SIG-M5 (cell line): ENCODE results near the gene RNH1.
A peak's percentile ranks its signal among the peaks of the same experiment; 100 is the strongest.

Source experiments
- DNase-seq: peaks from one replicate; lab custom pipeline; 2025; lab: John Stamatoyannopoulos, UW

The RNH1 gene

GRCh38 chr11:457111-457760, 49.8 kb downstream of the RNH1 start:
- no peak for DNase-seq

GRCh38 chr11:456533-456932, 50.5 kb downstream of the RNH1 start:
- DNase-seq, result no peak

- no peak for DNase-seq
Measured at GRCh38 chr11:455566-456147, 51.4 kb downstream of the RNH1 start.

GRCh38 chr11:454801-455565, 52.1 kb downstream of the RNH1 start:
- DNase-seq, result no peak

- no peak for DNase-seq
Measured at GRCh38 chr11:454043-454442, 53.0 kb downstream of the RNH1 start.

GRCh38 chr11:453564-453963, 53.5 kb downstream of the RNH1 start:
- DNase-seq, result no peak

GRCh38 chr11:452916-453527, 54.0 kb downstream of the RNH1 start:
- no peak for DNase-seq

GRCh38 chr11:452203-452744, 54.8 kb downstream of the RNH1 start:
- DNase-seq, result no peak

- DNase-seq, result no peak
Measured at GRCh38 chr11:451738-452137, 55.3 kb downstream of the RNH1 start.

- DNase-seq, result no peak
Measured at GRCh38 chr11:450809-451451, 56.1 kb downstream of the RNH1 start.

- DNase-seq, result peak; percentile 56
Measured at GRCh38 chr11:449889-450808, 56.9 kb downstream of the RNH1 start, which contains the start of gene PTDSS2. PTDSS2 (plus strand) TSS chr11:450279; CDS start chr11:450456, 177 bp downstream.

GRCh38 chr11:447923-448731, 58.9 kb downstream of the RNH1 start:
- DNase-seq, result no peak

- DNase-seq, result no peak
Measured at GRCh38 chr11:446891-447290, 60.2 kb downstream of the RNH1 start.

- DNase-seq, result no peak
Measured at GRCh38 chr11:445765-446588, 61.1 kb downstream of the RNH1 start.
